ENCODE measurements around the gene GRID1. TPM values are rescaled to one million over a fixed set of nuclear protein-coding genes. Genes with fewer than 3 reads are reported as not detected.

The GRID1 gene
- total and polyA plus RNA-seq, 9 of the 15 experiments (the other 6 are each of a cell fraction or from before 2014, with no cell fraction given) = 0.01 to 7.2 (median 1.2) TPM

GRCh38 chr10:86124734-86125133 lies 241.9 kb downstream of the GRID1 start:
- FAIRE-seq (no peak), DNase-seq (ENCODE audit: extremely low read depth in 1 of 4, low spot score in 3 of 4) (no peak), ATAC-seq (no peak)
- H2AFZ ChIP-seq (ENCODE audit: low read depth, low read length) = no peak overlapping the region
- H3K79me2 ChIP-seq (ENCODE audit: control insufficient read depth, insufficient read depth, low read length) = no peaks in the 10 kb centered on the region
- intact Hi-C loops (cut with micrococcal nuclease) (loop anchor here (2.0 kb wide), 1 partner anchor 28 kb away; no protein-coding TSS in a partner anchor), in situ Hi-C loops (cut with MboI) (no loop called here)
- CTCF ChIA-PET (ENCODE audit: low intra/inter-chr PET ratio) = no interaction called here
- no peaks in the 10 kb centered on the region for H3K36me3 ChIP-seq (ENCODE audit: control insufficient read depth, insufficient read depth, low read length)
- no peak overlapping the region for H3K4me2 ChIP-seq (ENCODE audit: insufficient read depth, low read length)
- BruUV-seq (replicated peaks) = no TSS peak
- no peak overlapping the region for H3K9ac ChIP-seq (ENCODE audit: insufficient read depth in 1 of 2, low read depth in 2 of 2, low read length in 2 of 2)
- H3K9me3 ChIP-seq (replicated peaks; ENCODE audit: control insufficient read depth, insufficient read depth, low read depth, low read length) = no peaks in the 10 kb centered on the region
- no peaks in the 10 kb centered on the region for H3K9me1 ChIP-seq (ENCODE audit: control insufficient read depth, insufficient read depth, low read length)
- TF ChIP-seq TRIM25 (IDR thresholded peaks at IDR 0.05; ENCODE audit: borderline replicate concordance) = no peak
- TF ChIP-seq ZFPM2 (CRISPR knock-in tag; IDR thresholded peaks at IDR 0.05) = no peak
- no peak for TF ChIP-seq HSF4 (CRISPR knock-in tag; IDR thresholded peaks at IDR 0.05; ENCODE audit: borderline replicate concordance)
- no peak for TF ChIP-seq MCM5 (IDR thresholded peaks at IDR 0.05; ENCODE audit: low read depth)
- TF ChIP-seq TAF7 (tag; IDR thresholded peaks at IDR 0.05) = no peak
- no peak for TF ChIP-seq IRF9 (tag; IDR thresholded peaks at IDR 0.05)
- TF ChIP-seq JUN (IDR thresholded peaks at IDR 0.05; ENCODE audit: borderline replicate concordance, low read depth, low read length) = no peak
- TF ChIP-seq JUN (CRISPR knock-in tag; IDR thresholded peaks at IDR 0.05; ENCODE audit: borderline replicate concordance) = no peak
- TF ChIP-seq SLC30A9 (CRISPR knock-in tag; IDR thresholded peaks at IDR 0.05) = no peak
- no peak for TF ChIP-seq ZNF23 (CRISPR knock-in tag; IDR thresholded peaks at IDR 0.05)
- no peak overlapping the region for H3K27ac ChIP-seq (ENCODE audit: extremely low read depth, low read depth, low read length)
- 0% methylated on average over 4 of the region's 4 CpGs for WGBS (ENCODE audit: insufficient coverage, low coverage, missing lambda C conversion rate)
- POLR2A ChIA-PET = no interaction called here
- no peaks in the 10 kb centered on the region for H3K4me1 ChIP-seq (replicated peaks in 1 of 2; ENCODE audit: control insufficient read depth in 2 of 2, insufficient read depth in 2 of 2, low read length in 2 of 2)
- peaks cover 0 to 4% of the 10 kb centered on the region in 2 experiments; a peak in 1 of 5 replicates for H3K27me3 ChIP-seq (ENCODE audit: control insufficient read depth in 2 of 2, insufficient read depth in 2 of 2, low read length in 2 of 2)
- H4K20me1 ChIP-seq (replicated peaks; ENCODE audit: control insufficient read depth, insufficient read depth, low read length) = no peaks in the 10 kb centered on the region
- no peak overlapping the region for H3K4me3 ChIP-seq
